HEK293 (cell line): ENCODE measurements around the gene LARP1.

Experiments
- GLI4 ChIP-seq: fragments of 450-650 bp; formaldehyde crosslinking; IDR thresholded peaks from 2 replicates; pipeline ENCODE4 v1.5.1; 2016; ENCODE audit warnings: missing biosample characterization, missing genetic modification characterization
- KLF10 ChIP-seq: fragments of 450-650 bp; IDR thresholded peaks from 2 replicates; pipeline ENCODE4 v1.5.1; 2018; ENCODE audit warnings: missing biosample characterization, mild to moderate bottlenecking, missing genetic modification characterization
- KLF17 ChIP-seq: fragments of 450-650 bp; formaldehyde crosslinking; IDR thresholded peaks from 2 replicates; pipeline ENCODE4 v1.5.1; 2016; ENCODE audit warnings: missing biosample characterization, missing genetic modification characterization
- KLF7 ChIP-seq: fragments of 450-650 bp; formaldehyde crosslinking; IDR thresholded peaks from 2 replicates; pipeline ENCODE4 v1.5.1; 2016; ENCODE audit warnings: missing biosample characterization, missing genetic modification characterization, borderline replicate concordance
- MZF1 ChIP-seq: fragments of 450-650 bp; formaldehyde crosslinking; IDR thresholded peaks from 2 replicates; pipeline ENCODE4 v1.5.1; 2017; ENCODE audit warnings: missing biosample characterization, missing genetic modification characterization, borderline replicate concordance
- TCF7L2 ChIP-seq: IDR thresholded peaks from 2 replicates; pipeline ENCODE4 v1.6.1; 2011; ENCODE audit warnings: low read depth, mild to moderate bottlenecking, inconsistent platforms, low read length, moderate library complexity, borderline replicate concordance
- WT1 ChIP-seq: fragments of 450-650 bp; formaldehyde crosslinking; IDR thresholded peaks from 2 replicates; pipeline ENCODE4 v1.5.1; 2016; ENCODE audit warnings: missing biosample characterization, missing genetic modification characterization
- ZBTB26 ChIP-seq: fragments of 450-650 bp; formaldehyde crosslinking; optimal IDR thresholded peaks from 2 replicates; pipeline ENCODE3; 2016; ENCODE audit warnings: missing biosample characterization, mild to moderate bottlenecking, missing genetic modification characterization
- ZFP69B ChIP-seq: fragments of 450-650 bp; formaldehyde crosslinking; IDR thresholded peaks from 2 replicates; pipeline ENCODE4 v1.5.1; 2016; ENCODE audit warnings: missing biosample characterization, missing genetic modification characterization
- ZNF121 ChIP-seq: fragments of 450-650 bp; formaldehyde crosslinking; IDR thresholded peaks from 2 replicates; pipeline ENCODE4 v1.5.1; 2016; ENCODE audit warnings: missing biosample characterization, missing genetic modification characterization
- ZNF157 ChIP-seq: fragments of 450-650 bp; formaldehyde crosslinking; IDR thresholded peaks from 2 replicates; pipeline ENCODE4 v1.5.1; 2016; ENCODE audit warnings: missing biosample characterization, missing genetic modification characterization
- ZNF16 ChIP-seq: fragments of 450-650 bp; formaldehyde crosslinking; IDR thresholded peaks from 2 replicates; pipeline ENCODE4 v1.5.1; 2016; ENCODE audit warnings: low read depth, missing biosample characterization, missing genetic modification characterization
- ZNF169 ChIP-seq: fragments of 450-650 bp; formaldehyde crosslinking; IDR thresholded peaks from 2 replicates; pipeline ENCODE4 v1.5.1; 2016; ENCODE audit warnings: missing biosample characterization, missing genetic modification characterization
- ZNF274 ChIP-seq, 2 experiments: fragments of 200-500 bp in 1 of 2; fragments of 450-650 bp in 1 of 2; sonication (Bioruptor generic) in 1 of 2; formaldehyde crosslinking in 1 of 2; IDR thresholded peaks; 2 replicates each; pipeline versions ENCODE4 v1.5.1 to v1.6.1; 2014 to 2016; ENCODE audit warnings: borderline replicate concordance in 1 of 2, inconsistent platforms in 1 of 2, low read length in 1 of 2, missing biosample characterization in 1 of 2, missing genetic modification characterization in 1 of 2
- ZNF324 ChIP-seq: fragments of 450-650 bp; formaldehyde crosslinking; IDR thresholded peaks from 2 replicates; pipeline ENCODE4 v1.5.1; 2016; ENCODE audit warnings: missing biosample characterization, missing genetic modification characterization
- ZNF362 ChIP-seq: fragments of 450-650 bp; formaldehyde crosslinking; IDR thresholded peaks from 2 replicates; pipeline ENCODE4 v1.5.1; 2016; ENCODE audit warnings: missing biosample characterization, missing genetic modification characterization
- ZNF366 ChIP-seq: fragments of 450-650 bp; formaldehyde crosslinking; conservative IDR thresholded peaks from 2 replicates; pipeline ENCODE4 v1.5.1; 2016; ENCODE audit warnings: missing biosample characterization, missing genetic modification characterization
- ZNF391 ChIP-seq: fragments of 450-650 bp; formaldehyde crosslinking; IDR thresholded peaks from 2 replicates; pipeline ENCODE4 v1.5.1; 2016; ENCODE audit warnings: low read depth, missing biosample characterization, missing genetic modification characterization, borderline replicate concordance
- ZNF404 ChIP-seq: fragments of 450-650 bp; formaldehyde crosslinking; IDR thresholded peaks from 2 replicates; pipeline ENCODE4 v1.5.1; 2017; ENCODE audit warnings: missing biosample characterization, missing genetic modification characterization
- ZNF433 ChIP-seq: fragments of 450-650 bp; formaldehyde crosslinking; IDR thresholded peaks from 2 replicates; pipeline ENCODE4 v1.5.1; 2016; ENCODE audit warnings: missing biosample characterization, missing genetic modification characterization, low read depth
- ZNF473 ChIP-seq: fragments of 450-650 bp; formaldehyde crosslinking; IDR thresholded peaks from 2 replicates; pipeline ENCODE4 v1.5.1; 2017; ENCODE audit warnings: missing biosample characterization, missing genetic modification characterization
- ZNF514 ChIP-seq: fragments of 450-650 bp; formaldehyde crosslinking; IDR thresholded peaks from 2 replicates; pipeline ENCODE4 v1.5.1; 2016; ENCODE audit warnings: missing biosample characterization, missing genetic modification characterization
- ZNF529 ChIP-seq: fragments of 450-650 bp; formaldehyde crosslinking; IDR thresholded peaks from 2 replicates; pipeline ENCODE4 v1.5.1; 2017; ENCODE audit warnings: missing genetic modification characterization, missing biosample characterization; ENCODE audit not compliant: insufficient replicate concordance
- ZNF558 ChIP-seq: fragments of 450-650 bp; formaldehyde crosslinking; IDR thresholded peaks from 2 replicates; pipeline ENCODE4 v1.5.1; 2016; ENCODE audit warnings: missing biosample characterization, missing genetic modification characterization
- ZNF561 ChIP-seq: fragments of 450-650 bp; IDR thresholded peaks from 2 replicates; pipeline ENCODE4 v1.5.1; 2018; ENCODE audit warnings: missing biosample characterization, missing genetic modification characterization, borderline replicate concordance
- ZNF610 ChIP-seq: fragments of 450-650 bp; formaldehyde crosslinking; IDR thresholded peaks from 2 replicates; pipeline ENCODE4 v1.5.1; 2016; ENCODE audit warnings: missing biosample characterization, missing genetic modification characterization, borderline replicate concordance
- ZNF624 ChIP-seq: fragments of 450-650 bp; formaldehyde crosslinking; IDR thresholded peaks from 2 replicates; pipeline ENCODE4 v1.5.1; 2017; ENCODE audit warnings: missing biosample characterization, missing genetic modification characterization
- ZNF660 ChIP-seq: fragments of 450-650 bp; IDR thresholded peaks from 2 replicates; pipeline ENCODE4 v1.5.1; 2018; ENCODE audit warnings: missing biosample characterization, mild to moderate bottlenecking, missing genetic modification characterization
- ZNF768 ChIP-seq: fragments of 450-650 bp; formaldehyde crosslinking; IDR thresholded peaks from 2 replicates; pipeline ENCODE4 v1.5.1; 2018; ENCODE audit warnings: missing biosample characterization, mild to moderate bottlenecking, missing genetic modification characterization
- ZNF792 ChIP-seq: fragments of 450-650 bp; formaldehyde crosslinking; IDR thresholded peaks from 2 replicates; pipeline ENCODE4 v1.5.1; 2016; ENCODE audit warnings: missing biosample characterization, missing genetic modification characterization
- ZNF830 ChIP-seq: fragments of 450-650 bp; IDR thresholded peaks from 2 replicates; pipeline ENCODE4 v1.5.0; 2018; ENCODE audit warnings: missing biosample characterization, missing genetic modification characterization, low read depth, mild to moderate bottlenecking, moderate library complexity
- TF ChIP-seq, protein P1 (sequence below): fragments of 450-650 bp; formaldehyde crosslinking; IDR thresholded peaks from 2 replicates; pipeline ENCODE4 v1.5.1; 2016; ENCODE audit warnings: missing biosample characterization, missing genetic modification characterization
- TF ChIP-seq, protein P2 (sequence below): fragments of 450-650 bp; formaldehyde crosslinking; IDR thresholded peaks from 2 replicates; pipeline ENCODE4 v1.5.1; 2016; ENCODE audit warnings: missing biosample characterization, missing genetic modification characterization

LARP1 gene

DNA sequence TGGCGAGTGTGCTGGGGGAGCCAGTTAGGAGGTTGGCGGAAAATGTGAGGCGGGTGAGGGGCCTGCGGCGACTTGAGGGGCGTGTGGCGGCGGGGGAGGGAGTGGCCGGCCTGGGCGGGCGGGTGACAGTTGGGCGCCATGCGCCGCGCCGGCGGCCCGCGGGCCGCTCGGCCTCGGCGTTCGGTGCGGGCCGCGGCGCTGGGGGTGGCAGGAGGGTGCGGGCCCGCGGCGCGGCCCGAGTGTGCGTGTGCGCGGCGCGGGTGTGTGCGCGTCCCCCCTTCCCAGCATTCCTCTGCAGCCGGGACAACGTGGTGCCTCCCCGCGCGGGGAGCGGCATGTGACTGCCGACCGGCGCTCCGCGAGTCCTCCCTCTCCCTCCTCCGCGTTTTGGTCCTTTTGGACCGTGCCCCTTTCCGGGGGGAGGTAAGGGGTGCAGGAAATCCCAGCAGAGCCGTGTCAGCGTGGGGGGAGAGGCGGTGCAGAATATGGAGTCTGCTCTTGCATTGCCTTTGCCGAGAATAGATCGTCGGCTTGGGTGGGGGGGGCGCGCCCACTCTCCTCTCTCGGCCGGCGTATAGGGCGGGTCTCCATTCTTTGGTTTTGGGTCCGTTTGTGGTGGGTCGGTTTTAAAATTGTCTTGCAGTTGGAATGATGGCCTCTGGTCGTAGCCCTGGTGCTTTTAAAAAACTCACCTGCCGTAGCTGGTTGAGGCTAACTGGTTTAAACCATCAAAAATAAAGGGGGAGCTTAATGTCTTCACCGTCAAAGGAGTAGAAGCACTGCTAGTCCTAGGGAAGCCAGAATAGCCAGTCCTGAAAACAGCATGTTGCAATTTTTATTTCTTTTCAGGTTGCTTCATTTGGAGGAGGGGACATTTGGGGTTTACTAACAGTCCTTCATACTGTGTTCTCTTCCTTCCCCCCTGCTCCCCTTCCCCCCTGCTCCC lies 2.0 kb downstream of the LARP1 start (continued):
- TF ChIP-seq ZNF610 (tag by site-specific recombination) (no peak), ZNF830 (no peak), ZNF366 (no peak), ZNF514 (tag by site-specific recombination) (no peak), ZNF157 (tag by site-specific recombination) (no peak), ZBTB26 (tag by site-specific recombination) (peak; percentile 96), KLF7 (no peak), ZNF362 (tag by site-specific recombination) (no peak), GLI4 (tag by site-specific recombination) (no peak), ZNF274 (IDR thresholded peaks at IDR 0.05; ENCODE audit: low read length) (no peak), ZNF274 (tag by site-specific recombination; IDR thresholded peaks at IDR 0.05; ENCODE audit: borderline replicate concordance) (no peak), KLF17 (tag by site-specific recombination) (0 out of 2 replicates have a peak, but pooled peaks have one; percentile 16), TCF7L2 (no peak), ZNF404 (tag by site-specific recombination) (no peak), ZNF324 (tag by site-specific recombination) (no peak), ZNF121 (tag by site-specific recombination) (no peak), ZNF16 (tag by site-specific recombination) (no peak), ZNF529 (tag by site-specific recombination) (no peak), WT1 (tag by site-specific recombination) (no peak), ZNF391 (tag by site-specific recombination) (0 out of 2 replicates have a peak, but pooled peaks have one; percentile 46), ZNF561 (tag by site-specific recombination) (no peak), MZF1 (peak; percentile 68), ZNF624 (tag by site-specific recombination) (no peak), KLF10 (tag by site-specific recombination) (peak; percentile 38), ZNF558 (tag by site-specific recombination) (no peak), ZNF792 (no peak), ZNF473 (no peak), ZNF768 (tag by site-specific recombination) (no peak), ZNF433 (tag by site-specific recombination) (no peak), ZNF660 (tag by site-specific recombination) (peak; percentile 29; the same call in 1 of the 2 replicates), ZFP69B (tag by site-specific recombination) (no peak), ZNF169 (tag by site-specific recombination) (no peak)
- TF ChIP-seq, protein P1, sequence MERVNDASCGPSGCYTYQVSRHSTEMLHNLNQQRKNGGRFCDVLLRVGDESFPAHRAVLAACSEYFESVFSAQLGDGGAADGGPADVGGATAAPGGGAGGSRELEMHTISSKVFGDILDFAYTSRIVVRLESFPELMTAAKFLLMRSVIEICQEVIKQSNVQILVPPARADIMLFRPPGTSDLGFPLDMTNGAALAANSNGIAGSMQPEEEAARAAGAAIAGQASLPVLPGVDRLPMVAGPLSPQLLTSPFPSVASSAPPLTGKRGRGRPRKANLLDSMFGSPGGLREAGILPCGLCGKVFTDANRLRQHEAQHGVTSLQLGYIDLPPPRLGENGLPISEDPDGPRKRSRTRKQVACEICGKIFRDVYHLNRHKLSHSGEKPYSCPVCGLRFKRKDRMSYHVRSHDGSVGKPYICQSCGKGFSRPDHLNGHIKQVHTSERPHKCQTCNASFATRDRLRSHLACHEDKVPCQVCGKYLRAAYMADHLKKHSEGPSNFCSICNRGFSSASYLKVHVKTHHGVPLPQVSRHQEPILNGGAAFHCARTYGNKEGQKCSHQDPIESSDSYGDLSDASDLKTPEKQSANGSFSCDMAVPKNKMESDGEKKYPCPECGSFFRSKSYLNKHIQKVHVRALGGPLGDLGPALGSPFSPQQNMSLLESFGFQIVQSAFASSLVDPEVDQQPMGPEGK (tag by site-specific recombination), result peak; percentile 82
- TF ChIP-seq, protein P2, sequence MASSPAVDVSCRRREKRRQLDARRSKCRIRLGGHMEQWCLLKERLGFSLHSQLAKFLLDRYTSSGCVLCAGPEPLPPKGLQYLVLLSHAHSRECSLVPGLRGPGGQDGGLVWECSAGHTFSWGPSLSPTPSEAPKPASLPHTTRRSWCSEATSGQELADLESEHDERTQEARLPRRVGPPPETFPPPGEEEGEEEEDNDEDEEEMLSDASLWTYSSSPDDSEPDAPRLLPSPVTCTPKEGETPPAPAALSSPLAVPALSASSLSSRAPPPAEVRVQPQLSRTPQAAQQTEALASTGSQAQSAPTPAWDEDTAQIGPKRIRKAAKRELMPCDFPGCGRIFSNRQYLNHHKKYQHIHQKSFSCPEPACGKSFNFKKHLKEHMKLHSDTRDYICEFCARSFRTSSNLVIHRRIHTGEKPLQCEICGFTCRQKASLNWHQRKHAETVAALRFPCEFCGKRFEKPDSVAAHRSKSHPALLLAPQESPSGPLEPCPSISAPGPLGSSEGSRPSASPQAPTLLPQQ, result no peak
